IMR-90 (cell line): ENCODE results near the gene RALGAPB.

Experiments
- BHLHE40 ChIP-seq: fragments of 150-350 bp; IDR thresholded peaks from 2 replicates; pipeline ENCODE4 v1.6.1; 2016; ENCODE audit warnings: mild to moderate bottlenecking, low read depth, low read length
- CTCF ChIP-seq: conservative IDR thresholded peaks from 2 replicates; pipeline ENCODE4 v1.5.1; 2012; ENCODE audit warnings: mild to moderate bottlenecking, low read depth, low read length, improper control_type of control experiment
- ELK1 ChIP-seq: fragments of 150-350 bp; IDR thresholded peaks from 2 replicates; pipeline ENCODE4 v1.6.1; 2016; ENCODE audit warnings: low read depth, mild to moderate bottlenecking, low read length, moderate library complexity, borderline replicate concordance
- POLR2A ChIP-seq: IDR thresholded peaks from 2 replicates; pipeline ENCODE4 v1.6.1; 2012; ENCODE audit warnings: mild to moderate bottlenecking, low read depth, low read length

- TF ChIP-seq CTCF (no peak), ELK1 (no peak), POLR2A (no peak), BHLHE40 (no peak)
Measured at GRCh38 chr20:38435555-38435939, 37.1 kb upstream of the RALGAPB start.
